Neural progenitor cell (in vitro differentiated cells): Measurements from ENCODE around the gene GLS. TPM values are rescaled to one million over a fixed set of nuclear protein-coding genes. Genes with fewer than 3 reads are reported as not detected.
"Not testable (repeated sequence)": the region's sequence is repeated elsewhere in the genome, so short reads cannot be mapped to it uniquely, and the experiment has no call there.

ENCODE experiments used
- DNase-seq: peaks from one replicate; pipeline ENCODE4 v3.0.0-alpha.2; 2016; ENCODE audit warnings: low spot score
- H2AFZ ChIP-seq: fragments of 200-600 bp; sonication (generic); replicated peaks from 2 replicates; pipeline ENCODE4 v1.6.1; 2016; ENCODE audit warnings: antibody characterized with exemption
- H3F3A ChIP-seq: fragments of 200-600 bp; sonication (generic); 2 replicates; pipeline ENCODE4 v1.6.1; 2016; ENCODE audit warnings: antibody characterized with exemption, low read depth
- H3K27ac ChIP-seq: fragments of 200-600 bp; sonication (generic); 2 replicates; pipeline ENCODE4 v1.5.1; 2016; ENCODE audit warnings: mild to moderate bottlenecking
- H3K27me3 ChIP-seq: fragments of 200-600 bp; sonication (generic); 2 replicates; pipeline ENCODE4 v1.6.1; 2016; ENCODE audit warnings: mild to moderate bottlenecking, moderate library complexity
- H3K36me3 ChIP-seq: fragments of 200-600 bp; sonication (generic); 2 replicates; pipeline ENCODE4 v1.5.1; 2016
- H3K4me1 ChIP-seq: fragments of 200-600 bp; sonication (generic); 2 replicates; pipeline ENCODE4 v1.6.1; 2016; ENCODE audit warnings: mixed run types
- H3K4me2 ChIP-seq: fragments of 200-600 bp; sonication (generic); 2 replicates; pipeline ENCODE4 v1.6.1; 2016
- H3K4me3 ChIP-seq: fragments of 200-600 bp; sonication (generic); 2 replicates; pipeline ENCODE4 v1.5.1; 2016
- H3K79me2 ChIP-seq: fragments of 200-600 bp; sonication (generic); 2 replicates; pipeline ENCODE4 v1.6.1; 2016; ENCODE audit warnings: low read depth
- H3K9ac ChIP-seq: fragments of 200-600 bp; sonication (generic); 2 replicates; pipeline ENCODE4 v1.6.1; 2016
- H3K9me3 ChIP-seq: fragments of 200-600 bp; sonication (generic); 2 replicates; pipeline ENCODE4 v1.5.1; 2016; ENCODE audit warnings: low read depth
- H4K20me1 ChIP-seq: fragments of 200-600 bp; sonication (generic); 2 replicates; pipeline ENCODE4 v1.6.1; 2016; ENCODE audit warnings: low read depth
- H3K27ac Mint-ChIP-seq: 3 replicates; pipeline ENCODE4 v1.8.0; 2021; ENCODE audit warnings: mixed read lengths
- H3K27me3 Mint-ChIP-seq: 2 replicates; pipeline ENCODE4 v1.8.0; 2022; ENCODE audit warnings: low read depth, mild to moderate bottlenecking, inconsistent platforms, moderate library complexity, mixed read lengths; ENCODE audit not compliant: insufficient read depth
- H3K36me3 Mint-ChIP-seq: 3 replicates; pipeline ENCODE4 v1.8.0; 2021; ENCODE audit warnings: mixed read lengths
- H3K4me1 Mint-ChIP-seq: 3 replicates; pipeline ENCODE4 v1.8.0; 2021; ENCODE audit warnings: mixed read lengths
- H3K4me3 Mint-ChIP-seq: 3 replicates; pipeline ENCODE4 v1.8.0; 2021; ENCODE audit warnings: mild to moderate bottlenecking, moderate library complexity, mixed read lengths
- H3K9me3 Mint-ChIP-seq: 3 replicates; pipeline ENCODE4 v1.8.0; 2020; ENCODE audit warnings: mixed read lengths
- EZH2 ChIP-seq: fragments of 200-600 bp; sonication (generic); IDR thresholded peaks from 2 replicates; pipeline ENCODE4 v1.6.1; 2017; ENCODE audit warnings: antibody characterized with exemption, mild to moderate bottlenecking, moderate library complexity
- EZH2phosphoT487 ChIP-seq: fragments of 200-600 bp; sonication (generic); IDR thresholded peaks from 2 replicates; pipeline ENCODE4 v1.6.1; 2017; ENCODE audit warnings: antibody characterized with exemption
- total RNA-seq: library from RNA; depleted of rRNA; stranded (reverse); fragments of >200 nt; gene quantifications from 2 replicates; pipeline ENCODE4 v1.2.3, GENCODE V29; 2015; ENCODE audit warnings: low replicate concordance
- TF ChIP-seq, protein P1 (sequence below): fragments of 200-600 bp; sonication (generic); IDR thresholded peaks from 2 replicates; pipeline ENCODE4 v1.5.1; 2017; ENCODE audit warnings: antibody characterized with exemption, mild to moderate bottlenecking

GLS gene
- total RNA-seq, 1 donor from 2014 or later: 54.0 TPM

DNA sequence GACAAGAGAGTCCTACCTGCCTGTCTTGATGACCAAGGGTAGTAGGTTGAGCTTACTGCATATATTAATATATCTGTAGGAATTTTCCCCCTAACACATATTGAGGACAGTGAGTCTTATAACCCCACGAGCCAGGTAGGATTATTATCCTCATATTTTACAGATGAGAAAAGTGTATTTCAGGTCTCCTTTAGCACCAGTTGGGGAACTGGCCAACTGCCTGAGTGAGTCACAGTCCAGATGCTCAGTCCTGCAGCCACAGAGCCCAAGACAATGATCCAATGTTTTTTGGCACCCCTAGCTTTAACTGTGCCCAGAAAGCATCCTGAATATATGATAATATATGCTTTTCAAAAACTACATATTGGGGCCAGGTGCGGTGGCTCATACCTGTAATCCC, 30.8 kb upstream of the GLS start:
- no peak overlapping the region for H2AFZ ChIP-seq
- H3K9me3 Mint-ChIP-seq: no peaks in the 10 kb centered on the region

GRCh38 chr2:190853022-190853421, 27.6 kb upstream of the GLS start:
- H3K36me3 ChIP-seq, H3K4me3 Mint-ChIP-seq, H2AFZ ChIP-seq, H3K4me3 ChIP-seq, H3K4me1 Mint-ChIP-seq, H3K9me3 ChIP-seq, H3K4me2 ChIP-seq, H3K27ac ChIP-seq, H3K79me2 ChIP-seq, H4K20me1 ChIP-seq, H3K36me3 Mint-ChIP-seq, H3K9ac ChIP-seq, H3K27me3 Mint-ChIP-seq, H3K4me1 ChIP-seq, DNase-seq, H3K27me3 ChIP-seq, H3K9me3 Mint-ChIP-seq, H3F3A ChIP-seq, H3K27ac Mint-ChIP-seq: not testable (repeated sequence)

More for the DNA sequence above, 30.8 kb upstream of the GLS start:
- Histone ChIP-seq H3K27ac (no peak overlapping the region), H4K20me1 (no peaks in the 10 kb centered on the region), H3K27me3 (no peaks in the 10 kb centered on the region), H3F3A (no peaks in the 10 kb centered on the region), H3K9ac (no peak overlapping the region), H3K4me2 (no peak overlapping the region), H3K36me3 (no peaks in the 10 kb centered on the region), H3K4me1 (no peaks in the 10 kb centered on the region), H3K9me3 (no peaks in the 10 kb centered on the region), H3K79me2 (no peaks in the 10 kb centered on the region), H3K4me3 (no peak overlapping the region)
- no peaks in the 10 kb centered on the region for H3K36me3 Mint-ChIP-seq
- TF ChIP-seq EZH2phosphoT487: no peak
- no peak for TF ChIP-seq EZH2
- TF ChIP-seq, protein P1, sequence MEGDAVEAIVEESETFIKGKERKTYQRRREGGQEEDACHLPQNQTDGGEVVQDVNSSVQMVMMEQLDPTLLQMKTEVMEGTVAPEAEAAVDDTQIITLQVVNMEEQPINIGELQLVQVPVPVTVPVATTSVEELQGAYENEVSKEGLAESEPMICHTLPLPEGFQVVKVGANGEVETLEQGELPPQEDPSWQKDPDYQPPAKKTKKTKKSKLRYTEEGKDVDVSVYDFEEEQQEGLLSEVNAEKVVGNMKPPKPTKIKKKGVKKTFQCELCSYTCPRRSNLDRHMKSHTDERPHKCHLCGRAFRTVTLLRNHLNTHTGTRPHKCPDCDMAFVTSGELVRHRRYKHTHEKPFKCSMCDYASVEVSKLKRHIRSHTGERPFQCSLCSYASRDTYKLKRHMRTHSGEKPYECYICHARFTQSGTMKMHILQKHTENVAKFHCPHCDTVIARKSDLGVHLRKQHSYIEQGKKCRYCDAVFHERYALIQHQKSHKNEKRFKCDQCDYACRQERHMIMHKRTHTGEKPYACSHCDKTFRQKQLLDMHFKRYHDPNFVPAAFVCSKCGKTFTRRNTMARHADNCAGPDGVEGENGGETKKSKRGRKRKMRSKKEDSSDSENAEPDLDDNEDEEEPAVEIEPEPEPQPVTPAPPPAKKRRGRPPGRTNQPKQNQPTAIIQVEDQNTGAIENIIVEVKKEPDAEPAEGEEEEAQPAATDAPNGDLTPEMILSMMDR: no peak
- H3K4me1 Mint-ChIP-seq: no peaks in the 10 kb centered on the region
- DNase-seq: no peak
- H3K4me3 Mint-ChIP-seq: no peak overlapping the region
- H3K27me3 Mint-ChIP-seq: peaks cover 2% of the 10 kb centered on the region
- no peak overlapping the region for H3K27ac Mint-ChIP-seq

GRCh38 chr2:190853531-190854383, 26.9 kb upstream of the GLS start:
- no peaks in the 10 kb centered on the region for H3K79me2 ChIP-seq
- no peak for DNase-seq
- no peak overlapping the region for H3K27ac ChIP-seq
- TF ChIP-seq EZH2phosphoT487 (no peak), EZH2 (no peak)
- TF ChIP-seq, protein P1: no peak
- H3K4me2 ChIP-seq: no peak overlapping the region
- H3K27me3 ChIP-seq: no peaks in the 10 kb centered on the region
- no peak overlapping the region for H3K4me3 ChIP-seq
- no peak overlapping the region for H3K27ac Mint-ChIP-seq
- no peak overlapping the region for H2AFZ ChIP-seq
- H3F3A ChIP-seq: no peaks in the 10 kb centered on the region
- H3K4me1 ChIP-seq: no peaks in the 10 kb centered on the region
- H3K4me3 Mint-ChIP-seq: no peak overlapping the region
- no peak overlapping the region for H3K9ac ChIP-seq
- H3K27me3 Mint-ChIP-seq: peaks cover 2% of the 10 kb centered on the region
- H3K4me1 Mint-ChIP-seq: no peaks in the 10 kb centered on the region
- no peaks in the 10 kb centered on the region for H3K9me3 Mint-ChIP-seq
- H3K9me3 ChIP-seq: no peaks in the 10 kb centered on the region
- no peaks in the 10 kb centered on the region for H3K36me3 Mint-ChIP-seq
- H4K20me1 ChIP-seq: no peaks in the 10 kb centered on the region
- no peaks in the 10 kb centered on the region for H3K36me3 ChIP-seq

- H3K4me2 ChIP-seq: no peak overlapping the region
- no peak overlapping the region for H3K27ac Mint-ChIP-seq
- H3K79me2 ChIP-seq: no peaks in the 10 kb centered on the region
- no peaks in the 10 kb centered on the region for H3K9me3 Mint-ChIP-seq
- H3K9ac ChIP-seq: no peak overlapping the region
- no peaks in the 10 kb centered on the region for H3K4me1 Mint-ChIP-seq
- no peaks in the 10 kb centered on the region for H3F3A ChIP-seq
- H3K27me3 ChIP-seq: no peaks in the 10 kb centered on the region
- no peak overlapping the region for H2AFZ ChIP-seq
- H3K27ac ChIP-seq: no peak overlapping the region
- H3K36me3 Mint-ChIP-seq: no peaks in the 10 kb centered on the region
- no peaks in the 10 kb centered on the region for H3K9me3 ChIP-seq
- TF ChIP-seq EZH2phosphoT487: no peak
- TF ChIP-seq, protein P1: no peak
- no peak overlapping the region for H3K4me3 Mint-ChIP-seq
- no peak overlapping the region for H3K4me3 ChIP-seq
- H3K36me3 ChIP-seq: no peaks in the 10 kb centered on the region
- H3K27me3 Mint-ChIP-seq: peaks cover 2% of the 10 kb centered on the region
- H4K20me1 ChIP-seq: no peaks in the 10 kb centered on the region
- no peaks in the 10 kb centered on the region for H3K4me1 ChIP-seq
- DNase-seq: no peak
Observed at GRCh38 chr2:190854726-190855125, 25.9 kb upstream of the GLS start.
